LHCN-M2 (cell line): ENCODE measurements around the gene PTCH1. TPM values are rescaled to one million over a fixed set of nuclear protein-coding genes. Genes with fewer than 3 reads are reported as not detected.

Experiments used
- DNase-seq: peaks from one replicate; pipeline ENCODE4 v3.0.0-alpha.2; 2012; ENCODE audit warnings: low read depth
- total RNA-seq: library from RNA; depleted of rRNA; stranded (reverse); fragments of >200 nt; gene quantifications from 2 replicates; pipeline ENCODE4 v1.2.3, GENCODE V29; 2014

Gene PTCH1
- total RNA-seq, 1 experiment from 2014 or later, result 3.6 TPM

GRCh38 chr9:95512709-95513095 is 4.1 kb downstream of the PTCH1 start:
- no peak for DNase-seq

GRCh38 chr9:95511952-95512708 is 4.6 kb downstream of the PTCH1 start:
- peak; percentile 31 for DNase-seq

DNA sequence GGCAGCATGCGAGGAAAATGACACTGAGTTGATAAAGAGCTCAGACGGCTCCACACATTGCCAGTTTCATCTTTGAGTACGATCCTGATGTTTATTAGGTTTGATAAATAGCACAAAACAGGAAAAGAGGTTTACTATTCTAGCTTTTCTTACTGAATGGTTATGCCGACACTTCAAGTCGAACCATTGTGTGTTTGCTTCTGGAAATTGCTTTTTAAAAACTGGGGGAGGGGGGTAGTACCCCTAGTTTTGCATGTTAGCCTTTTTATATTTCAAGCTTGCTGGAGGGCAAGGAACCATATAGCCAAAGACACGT is 5.2 kb downstream of the PTCH1 start:
- DNase-seq, result no peak

DNA sequence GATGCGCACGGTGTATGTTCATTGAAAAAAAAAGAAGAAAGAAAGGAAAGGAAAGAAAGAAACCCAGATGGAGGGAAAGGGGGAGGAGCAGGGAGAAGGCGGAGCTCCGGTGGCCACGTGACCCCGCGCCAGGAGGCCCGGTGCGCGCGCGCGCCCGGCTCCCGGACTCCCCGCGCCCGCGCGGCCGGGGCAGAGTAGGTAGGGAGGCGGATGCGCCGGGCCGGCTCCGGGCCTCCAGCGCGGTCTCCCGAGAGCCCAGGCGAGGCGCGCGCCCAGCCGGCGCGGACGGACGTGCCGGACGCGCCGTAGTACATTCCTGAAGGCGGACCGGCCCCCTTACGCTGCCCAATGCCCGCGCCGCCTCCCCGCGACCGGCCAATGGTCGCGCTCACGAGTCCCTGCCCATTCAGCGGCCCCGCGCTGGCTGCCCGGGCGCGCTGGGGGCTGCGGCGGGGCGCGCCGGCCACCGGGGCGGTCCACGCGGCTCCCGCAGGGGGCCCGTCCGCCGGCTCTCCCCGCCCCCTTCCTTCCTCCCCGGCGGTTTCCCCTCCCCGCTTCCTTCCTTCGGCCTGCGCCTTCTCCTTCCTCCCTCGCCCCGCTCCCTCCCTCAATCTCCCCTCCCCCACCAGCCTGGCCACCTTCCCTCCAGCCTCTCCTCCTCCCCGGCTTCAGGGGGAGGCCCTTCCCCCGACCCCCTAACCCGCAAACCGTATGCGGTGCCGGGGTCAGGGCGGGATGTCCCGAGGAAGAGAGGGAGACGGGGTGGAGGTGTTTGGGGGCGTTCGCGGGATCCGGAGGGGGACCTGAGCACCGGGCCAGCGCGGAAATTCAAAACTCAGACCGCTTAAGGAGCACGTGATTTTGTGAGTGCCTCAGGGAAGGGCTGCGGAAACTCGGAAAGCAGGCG is 5.8 kb downstream of the PTCH1 start:
- peak; percentile 95 for DNase-seq

DNA sequence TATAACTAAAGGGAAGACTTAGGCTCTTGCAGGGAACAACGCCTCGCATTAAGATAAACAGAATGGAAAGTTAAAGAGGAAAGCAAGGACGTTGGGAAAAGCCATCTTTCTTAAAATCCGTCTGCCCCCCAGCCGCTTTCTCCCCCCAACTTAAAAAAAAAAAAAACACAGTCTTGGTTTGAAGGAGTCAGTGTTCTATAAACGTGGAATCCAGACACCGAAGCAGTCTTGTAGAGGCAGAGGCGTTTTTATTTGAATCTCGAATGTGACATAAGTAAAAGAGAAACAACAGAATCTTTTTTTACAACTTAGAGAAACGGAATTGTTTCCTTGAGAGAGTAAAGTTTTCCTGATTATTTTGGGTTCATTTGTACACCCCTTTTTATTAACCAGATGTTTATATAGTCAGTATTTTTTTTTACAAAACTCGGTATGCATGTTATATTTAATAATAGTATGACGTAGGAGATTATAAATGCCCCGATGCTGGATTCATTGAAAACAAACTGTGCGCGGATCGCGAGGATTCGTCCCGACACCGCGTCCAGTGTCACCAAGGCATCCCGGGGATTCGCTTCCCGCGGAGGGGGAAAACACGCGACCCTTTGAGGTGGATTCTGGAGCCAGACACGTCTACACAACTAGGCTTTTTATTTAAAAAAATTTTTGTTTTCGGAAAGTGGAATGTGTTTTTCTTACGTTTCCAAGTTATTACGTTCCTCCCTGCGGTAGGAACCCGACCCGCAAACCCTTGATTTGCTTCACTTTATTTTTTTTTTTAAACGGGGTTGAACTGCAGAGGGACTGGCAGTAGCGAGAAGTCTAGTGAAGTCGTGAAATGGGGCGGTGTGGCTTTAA is 6.7 kb downstream of the PTCH1 start:
- DNase-seq, result peak; percentile 29

DNA sequence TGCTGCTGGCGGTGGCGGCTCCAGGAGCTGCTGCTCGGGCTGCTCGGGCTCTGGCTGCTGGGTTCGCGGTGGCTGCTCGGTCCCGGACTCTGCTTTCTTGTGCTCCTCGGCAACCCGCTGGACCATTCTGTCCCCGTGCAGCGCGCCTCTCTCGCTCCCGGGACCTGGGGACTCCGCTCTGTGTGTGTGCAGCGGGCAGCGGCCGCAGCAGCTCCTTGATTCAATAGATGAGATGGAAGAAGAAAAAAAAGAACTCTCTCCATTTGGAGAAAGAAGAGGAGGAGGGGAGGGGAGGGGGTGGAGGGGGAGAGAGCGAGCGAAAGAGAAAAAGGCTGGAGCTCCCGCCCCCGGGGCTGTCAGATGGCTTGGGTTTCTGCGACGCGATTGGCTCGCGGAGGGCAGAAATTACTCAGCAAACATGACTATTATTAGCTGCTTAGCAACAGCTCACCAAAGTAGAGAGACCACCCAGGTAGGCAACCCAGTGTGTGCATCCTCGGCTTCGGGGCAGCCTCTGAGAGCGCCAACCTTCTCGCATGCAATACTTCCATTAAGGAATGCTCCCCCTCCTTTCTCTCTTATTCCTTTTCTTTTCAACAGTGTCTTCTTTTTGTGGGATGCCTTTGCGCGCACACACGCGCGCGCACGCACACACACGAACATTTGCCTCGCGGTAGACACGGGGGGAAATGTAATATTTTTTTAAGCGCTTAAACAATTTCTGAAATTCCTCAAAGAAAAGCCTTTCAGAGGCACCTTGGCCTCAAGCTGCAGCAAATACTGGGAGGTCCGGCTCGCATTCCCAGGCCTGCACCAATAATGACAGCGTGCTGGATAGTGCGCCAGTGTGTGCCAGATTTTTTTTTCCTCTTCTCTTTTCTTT is 7.6 kb downstream of the PTCH1 start:
- DNase-seq, result peak; percentile 83

GRCh38 chr9:95508242-95508967 is 8.4 kb downstream of the PTCH1 start:
- DNase-seq, result no peak

DNA sequence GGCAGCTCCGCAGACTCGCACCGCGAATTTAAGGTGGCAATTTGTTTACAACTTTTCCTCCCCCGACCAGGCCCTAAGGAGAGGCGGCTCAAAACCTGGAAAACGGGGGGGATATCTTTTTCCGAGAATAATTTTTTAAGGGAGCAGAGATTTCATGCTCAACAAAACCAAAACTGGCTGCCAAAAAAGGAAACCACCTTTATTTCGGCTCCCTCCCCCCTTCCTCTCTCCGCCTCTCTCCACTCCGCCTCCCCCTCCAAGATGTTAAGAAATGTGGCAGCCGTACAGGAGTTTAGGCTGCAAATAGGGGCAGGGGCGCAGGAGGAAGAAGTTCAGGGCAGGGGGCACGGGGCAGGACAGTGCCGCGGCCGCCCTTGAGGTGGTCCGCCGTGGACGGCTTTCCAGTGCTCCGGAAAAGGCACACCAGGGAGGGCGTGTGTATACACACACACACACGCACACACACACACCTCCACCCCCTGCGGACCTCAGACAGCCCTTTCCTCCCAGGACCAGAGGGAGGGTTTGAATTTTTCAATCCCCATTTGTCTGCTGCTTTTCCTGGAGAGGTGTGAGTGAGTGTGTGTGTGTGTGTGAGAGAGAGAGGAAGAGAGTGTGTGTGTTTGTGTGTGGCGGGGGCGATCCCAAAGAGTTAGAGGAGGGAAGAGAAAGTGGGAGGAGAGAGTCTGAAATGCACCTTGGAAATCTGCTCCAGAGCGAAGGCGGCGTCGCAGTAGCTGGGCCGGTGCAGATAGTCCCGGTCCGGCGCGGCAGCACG is 9.1 kb downstream of the PTCH1 start:
- peak; percentile 55 for DNase-seq

- peak; percentile 61 for DNase-seq
Measured at GRCh38 chr9:95506678-95507463, 9.9 kb downstream of the PTCH1 start.

GRCh38 chr9:95506428-95506677 is 10.4 kb downstream of the PTCH1 start:
- peak; percentile 45 for DNase-seq

DNA sequence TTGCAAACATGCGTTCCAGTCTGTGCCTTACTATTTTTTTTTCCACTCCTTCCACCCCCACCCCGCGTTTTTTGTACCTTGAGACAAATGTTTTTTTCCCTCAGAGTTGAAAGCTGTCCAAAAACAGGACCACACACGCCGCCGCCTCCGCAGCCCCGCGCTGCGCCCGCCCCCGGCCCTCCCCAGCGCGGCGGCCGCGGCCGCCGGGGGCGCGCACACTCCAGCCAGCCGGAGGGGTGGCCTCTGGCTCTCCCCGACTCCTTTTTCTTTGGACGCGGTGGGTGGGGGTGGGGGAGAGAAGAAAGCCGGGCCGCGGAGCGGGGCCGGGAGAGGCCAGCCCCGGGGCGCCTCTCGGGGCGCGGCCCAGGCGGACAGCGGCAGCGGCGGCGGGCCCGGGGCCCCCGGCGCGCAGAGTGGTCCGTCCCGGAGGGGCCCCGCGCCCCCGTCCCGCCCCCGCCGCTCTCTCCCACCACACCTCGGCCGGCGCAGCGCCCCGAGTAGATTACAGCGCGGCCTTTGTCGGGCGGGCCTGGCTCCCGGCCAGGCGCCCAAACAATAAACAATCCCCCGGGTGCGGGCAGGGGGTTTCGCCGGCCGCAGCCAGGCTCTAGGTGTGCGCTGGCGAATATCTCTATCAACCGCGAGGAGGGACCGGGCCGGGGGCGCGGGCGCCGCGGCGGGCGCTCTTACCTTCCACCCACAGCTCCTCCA is 10.9 kb downstream of the PTCH1 start:
- DNase-seq, result peak; percentile 35

- DNase-seq, result no peak
Measured at GRCh38 chr9:95505072-95505716, 11.6 kb downstream of the PTCH1 start.

GRCh38 chr9:95504053-95504963 is 12.5 kb downstream of the PTCH1 start:
- peak; percentile 61 for DNase-seq

GRCh38 chr9:95503369-95503768 is 13.4 kb downstream of the PTCH1 start:
- no peak for DNase-seq

GRCh38 chr9:95502248-95502647 is 14.5 kb downstream of the PTCH1 start:
- no peak for DNase-seq

GRCh38 chr9:95499847-95500246 is 16.9 kb downstream of the PTCH1 start:
- DNase-seq, result no peak
